IMR-90 (cell line): ENCODE data around the gene PPP1R17. TPM values are rescaled to one million over a fixed set of nuclear protein-coding genes. Genes with fewer than 3 reads are reported as not detected.

ENCODE experiments used
- ATAC-seq: fragments of 200-7000 bp; cut with Tn5 transposase; 2 replicates; pipeline ENCODE4 v1.9.1; 2020; ENCODE audit warnings: low read depth, mild to moderate bottlenecking, moderate library complexity
- BruUV-seq: library from RNA; stranded (reverse); fragments of 400-500 nt; replicated peaks from 2 replicates; lab custom pipeline; 2021; lab: Mats Ljungman, UMichigan
- CTCF ChIA-PET: fragments of 300-600 bp; formaldehyde crosslinking; extraction: SDS; loops from one replicate; lab custom pipeline; 2021; ENCODE audit warnings: antibody characterized with exemption; lab: Yijun Ruan, JAX
- POLR2A ChIA-PET: fragments of 300-600 bp; sonication (Branson Sonifier 250); formaldehyde crosslinking; loops from one replicate; lab custom pipeline; 2022; ENCODE audit warnings: antibody characterized with exemption; ENCODE audit not compliant: unreplicated experiment; lab: Charles Lee
- DNase-seq: peaks from one replicate; pipeline ENCODE4 v3.0.0; 2013
- H2AFZ ChIP-seq: replicated peaks from 2 replicates; pipeline ENCODE3; 2013; ENCODE audit warnings: low read length, mild to moderate bottlenecking; ENCODE audit not compliant: poor library complexity
- H2AK5ac ChIP-seq: 2 replicates; pipeline ENCODE4 v1.6.1; 2013; ENCODE audit warnings: low read depth, low read length, inconsistent platforms
- H2AK9ac ChIP-seq: replicated peaks from 2 replicates; pipeline ENCODE3; 2013; ENCODE audit warnings: mild to moderate bottlenecking, low read depth, low read length, moderate library complexity; ENCODE audit not compliant: poor library complexity
- H2BK120ac ChIP-seq: 2 replicates; pipeline ENCODE4 v1.6.1; 2013; ENCODE audit warnings: low read depth, low read length, inconsistent platforms
- H2BK15ac ChIP-seq: 3 replicates; pipeline ENCODE4 v1.6.1; 2013; ENCODE audit warnings: low read depth, low read length, inconsistent platforms
- H2BK20ac ChIP-seq: 2 replicates; pipeline ENCODE4 v1.6.1; 2013; ENCODE audit warnings: low read depth, mild to moderate bottlenecking, inconsistent platforms, low read length, moderate library complexity
- H2BK5ac ChIP-seq: 2 replicates; pipeline ENCODE4 v1.6.1; 2013; ENCODE audit warnings: mild to moderate bottlenecking, low read depth, low read length, inconsistent platforms; ENCODE audit not compliant: poor library complexity, severe bottlenecking
- H3K14ac ChIP-seq: replicated peaks from 2 replicates; pipeline ENCODE4 v1.6.1; 2013; ENCODE audit warnings: low read depth, low read length, inconsistent platforms
- H3K18ac ChIP-seq: 2 replicates; pipeline ENCODE4 v1.6.1; 2013; ENCODE audit warnings: low read depth, low read length, control low read depth
- H3K23ac ChIP-seq: 2 replicates; pipeline ENCODE4 v1.6.1; 2013; ENCODE audit warnings: low read depth, low read length, inconsistent platforms
- H3K27ac ChIP-seq: 2 replicates; pipeline ENCODE4 v1.5.1; 2013; ENCODE audit warnings: mild to moderate bottlenecking, control low read depth, low read length; ENCODE audit not compliant: insufficient read depth
- H3K27me3 ChIP-seq: 2 replicates; pipeline ENCODE4 v1.6.1; 2013; ENCODE audit warnings: low read length; ENCODE audit not compliant: control insufficient read depth, insufficient read depth
- H3K36me3 ChIP-seq: 2 replicates; pipeline ENCODE4 v1.6.1; 2013; ENCODE audit warnings: low read length, mixed read lengths; ENCODE audit not compliant: control insufficient read depth, insufficient read depth
- H3K4ac ChIP-seq: 2 replicates; pipeline ENCODE4 v1.6.1; 2013; ENCODE audit warnings: low read depth, low read length, inconsistent platforms
- H3K4me1 ChIP-seq: 2 replicates; pipeline ENCODE4 v1.6.1; 2013; ENCODE audit warnings: low read length, mixed read lengths; ENCODE audit not compliant: control insufficient read depth, insufficient read depth
- H3K4me2 ChIP-seq: 2 replicates; pipeline ENCODE4 v1.6.1; 2013; ENCODE audit warnings: low read depth, mild to moderate bottlenecking, control low read depth, low read length, moderate library complexity
- H3K4me3 ChIP-seq: 2 replicates; pipeline ENCODE4 v1.5.1; 2013; ENCODE audit warnings: low read depth, mild to moderate bottlenecking, control low read depth, low read length, moderate library complexity; ENCODE audit not compliant: insufficient read depth
- H3K56ac ChIP-seq: 2 replicates; pipeline ENCODE4 v1.6.1; 2013; ENCODE audit warnings: low read length, inconsistent platforms; ENCODE audit not compliant: insufficient read depth; ENCODE audit errors: extremely low read depth
- H3K79me1 ChIP-seq, 2 experiments: 2 replicates each; pipeline ENCODE4 v1.6.1; 2013; ENCODE audit warnings: low read length in 2 of 2, inconsistent platforms in 1 of 2, low read depth in 1 of 2
- H3K9ac ChIP-seq: 2 replicates; pipeline ENCODE4 v1.6.1; 2013; ENCODE audit warnings: low read depth, low read length, control low read depth
- H3K9me1 ChIP-seq: 2 replicates; pipeline ENCODE4 v1.6.1; 2013; ENCODE audit warnings: low read length, inconsistent platforms; ENCODE audit not compliant: insufficient read depth
- H3K9me3 ChIP-seq: 2 replicates; pipeline ENCODE4 v1.6.1; 2013; ENCODE audit warnings: low read length; ENCODE audit not compliant: control insufficient read depth, insufficient read depth
- H4K20me1 ChIP-seq: 2 replicates; pipeline ENCODE4 v1.6.1; 2013; ENCODE audit warnings: low read length, inconsistent platforms; ENCODE audit not compliant: insufficient read depth
- H4K5ac ChIP-seq: 2 replicates; pipeline ENCODE4 v1.6.1; 2013; ENCODE audit warnings: mild to moderate bottlenecking, low read depth, low read length, control low read depth
- H4K8ac ChIP-seq, 2 experiments: 2 replicates each; pipeline ENCODE4 v1.6.1; 2013; ENCODE audit warnings: low read depth in 2 of 2, low read length in 2 of 2, control low read depth in 1 of 2, inconsistent platforms in 1 of 2
- H4K91ac ChIP-seq: 2 replicates; pipeline ENCODE4 v1.6.1; 2013; ENCODE audit warnings: low read depth, low read length, inconsistent platforms; ENCODE audit not compliant: insufficient read depth
- CEBPB ChIP-seq: IDR thresholded peaks from 2 replicates; pipeline ENCODE4 v1.6.1; 2012; ENCODE audit warnings: low read depth, low read length, improper control_type of control experiment
- CHD1 ChIP-seq: IDR thresholded peaks from 2 replicates; pipeline ENCODE4 v1.6.1; 2012; ENCODE audit warnings: low read depth, low read length, improper control_type of control experiment
- FOS ChIP-seq: fragments of 150-350 bp; IDR thresholded peaks from 2 replicates; pipeline ENCODE4 v1.6.1; 2016; ENCODE audit warnings: low read depth, low read length
- MAFK ChIP-seq: IDR thresholded peaks from 2 replicates; pipeline ENCODE4 v1.6.1; 2012; ENCODE audit warnings: low read depth, low read length, improper control_type of control experiment
- MAZ ChIP-seq: IDR thresholded peaks from 2 replicates; pipeline ENCODE4 v1.6.1; 2012; ENCODE audit warnings: low read depth, mild to moderate bottlenecking, low read length, improper control_type of control experiment, moderate library complexity, borderline replicate concordance
- MXI1 ChIP-seq: IDR thresholded peaks from 2 replicates; pipeline ENCODE4 v1.6.1; 2012; ENCODE audit warnings: low read depth, mild to moderate bottlenecking, low read length, moderate library complexity, borderline replicate concordance
- NFE2L2 ChIP-seq: fragments of 150-350 bp; IDR thresholded peaks from 2 replicates; pipeline ENCODE4 v1.6.1; 2016; ENCODE audit warnings: low read depth, mild to moderate bottlenecking, low read length
- POLR2A ChIP-seq: IDR thresholded peaks from 2 replicates; pipeline ENCODE4 v1.6.1; 2012; ENCODE audit warnings: mild to moderate bottlenecking, low read depth, low read length
- RAD21 ChIP-seq: IDR thresholded peaks from 2 replicates; pipeline ENCODE4 v1.6.1; 2012; ENCODE audit warnings: low read length, improper control_type of control experiment
- RCOR1 ChIP-seq: IDR thresholded peaks from 2 replicates; pipeline ENCODE4 v1.6.1; 2012; ENCODE audit warnings: mild to moderate bottlenecking, low read length, improper control_type of control experiment; ENCODE audit not compliant: insufficient replicate concordance
- RFX5 ChIP-seq: IDR thresholded peaks from 2 replicates; pipeline ENCODE4 v1.8.0; 2012; ENCODE audit warnings: low read depth, mild to moderate bottlenecking, low read length, moderate library complexity
- SMC3 ChIP-seq: fragments of 150-350 bp; IDR thresholded peaks from 2 replicates; pipeline ENCODE4 v1.6.1; 2016; ENCODE audit warnings: low read depth, mild to moderate bottlenecking, antibody characterized with exemption, low read length, moderate library complexity
- WGBS, 2 experiments: methylation state at CpG; one replicate each; pipeline versions ENCODE4 v1.1.5 to v1.1.7; 2013; ENCODE audit warnings: missing lambda C conversion rate in 2 of 2; ENCODE audit not compliant: insufficient read length in 1 of 2; ENCODE audit errors: extremely low coverage in 2 of 2; 5-methylcytosine and 5-hydroxymethylcytosine counted together
- dilution Hi-C: fragments of 300-500 bp; cut with HindIII; formaldehyde crosslinking; loops from one replicate; pipeline ENCODE4 v1.14.3; 2018; ENCODE audit warnings: low sequenced_read_pairs; ENCODE audit not compliant: unreplicated experiment
- in situ Hi-C: fragments of 300-500 bp; cut with MboI; formaldehyde crosslinking; loops from 3 replicates; pipeline ENCODE4 v1.14.3; 2019; ENCODE audit warnings: low sequenced_read_pairs, inconsistent platforms, mixed read lengths
- intact Hi-C: fragments of 100-400 bp; cut with micrococcal nuclease; formaldehyde crosslinking; loops from 2 replicates; pipeline ENCODE4 v1.10.0; 2022
- polyA plus RNA-seq, 3 experiments: library from polyadenylated mRNA; depleted of rRNA; stranded (reverse); fragments of >200 nt; gene quantifications; 2 replicates each; pipeline ENCODE4 v1.2.3, GENCODE V29; 2012; ENCODE audit warnings: low replicate concordance in 1 of 3
- total RNA-seq: library from RNA; depleted of rRNA; stranded (reverse); fragments of >200 nt; gene quantifications from 2 replicates; pipeline ENCODE4 v1.2.3, GENCODE V29; 2012
- TF ChIP-seq, protein P1 (sequence below): conservative IDR thresholded peaks from 2 replicates; pipeline ENCODE4 v1.5.1; 2012; ENCODE audit warnings: mild to moderate bottlenecking, low read depth, low read length, improper control_type of control experiment
- TF ChIP-seq, protein P2 (sequence below): fragments of 150-350 bp; IDR thresholded peaks from 2 replicates; pipeline ENCODE4 v1.6.1; 2016; ENCODE audit warnings: low read depth, mild to moderate bottlenecking, low read length, moderate library complexity, borderline replicate concordance
- TF ChIP-seq, protein P3 (sequence below): fragments of 150-350 bp; IDR thresholded peaks from 2 replicates; pipeline ENCODE4 v1.6.1; 2017; ENCODE audit warnings: mild to moderate bottlenecking, antibody characterized with exemption, low read length, low read depth

PPP1R17 gene
- total and polyA plus RNA-seq, 2 of the 4 experiments (the other 2 are of a cell fraction) = not detected

DNA sequence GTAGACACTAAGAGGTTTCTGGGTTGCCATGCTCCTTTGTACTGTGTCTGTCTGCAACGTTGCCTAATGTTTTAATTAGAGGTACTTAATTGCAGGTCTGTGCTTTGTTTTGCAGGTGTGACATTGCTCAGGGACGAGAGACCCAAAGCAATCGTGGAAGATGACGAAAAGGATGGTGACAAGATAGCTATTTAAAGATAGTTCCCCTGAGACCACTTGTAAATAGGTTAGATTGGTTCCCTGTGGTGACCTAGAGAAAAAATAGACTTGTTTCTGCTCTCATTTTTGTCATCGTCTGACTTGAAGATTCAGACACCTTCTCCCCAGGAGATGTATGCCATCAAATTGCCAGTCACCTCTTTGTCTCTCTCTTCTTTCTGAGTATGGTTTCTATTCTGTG is 20.1 kb downstream of the PPP1R17 start:
- no peak overlapping the region for H3K4me3 ChIP-seq

More for the DNA sequence above, 20.1 kb downstream of the PPP1R17 start:
- no peak overlapping the region for H2AFZ ChIP-seq
- H4K8ac ChIP-seq = no peak overlapping the region
- no peaks in the 10 kb centered on the region for H3K27me3 ChIP-seq
- no peak overlapping the region for H3K18ac ChIP-seq
- H3K36me3 ChIP-seq = no peaks in the 10 kb centered on the region
- H4K20me1 ChIP-seq = no peaks in the 10 kb centered on the region
- 0% methylated on average over 1 of the region's 5 CpGs; no CpG with 5 or more reads in 1 of the 2 experiments for WGBS, 2 experiments
- no peak overlapping the region for H3K9ac ChIP-seq
- H2BK5ac ChIP-seq = no peak overlapping the region
- H4K91ac ChIP-seq = no peak overlapping the region
- no peak for TF ChIP-seq MAFK
- TF ChIP-seq, protein P1, sequence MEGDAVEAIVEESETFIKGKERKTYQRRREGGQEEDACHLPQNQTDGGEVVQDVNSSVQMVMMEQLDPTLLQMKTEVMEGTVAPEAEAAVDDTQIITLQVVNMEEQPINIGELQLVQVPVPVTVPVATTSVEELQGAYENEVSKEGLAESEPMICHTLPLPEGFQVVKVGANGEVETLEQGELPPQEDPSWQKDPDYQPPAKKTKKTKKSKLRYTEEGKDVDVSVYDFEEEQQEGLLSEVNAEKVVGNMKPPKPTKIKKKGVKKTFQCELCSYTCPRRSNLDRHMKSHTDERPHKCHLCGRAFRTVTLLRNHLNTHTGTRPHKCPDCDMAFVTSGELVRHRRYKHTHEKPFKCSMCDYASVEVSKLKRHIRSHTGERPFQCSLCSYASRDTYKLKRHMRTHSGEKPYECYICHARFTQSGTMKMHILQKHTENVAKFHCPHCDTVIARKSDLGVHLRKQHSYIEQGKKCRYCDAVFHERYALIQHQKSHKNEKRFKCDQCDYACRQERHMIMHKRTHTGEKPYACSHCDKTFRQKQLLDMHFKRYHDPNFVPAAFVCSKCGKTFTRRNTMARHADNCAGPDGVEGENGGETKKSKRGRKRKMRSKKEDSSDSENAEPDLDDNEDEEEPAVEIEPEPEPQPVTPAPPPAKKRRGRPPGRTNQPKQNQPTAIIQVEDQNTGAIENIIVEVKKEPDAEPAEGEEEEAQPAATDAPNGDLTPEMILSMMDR = no peak
- TF ChIP-seq NFE2L2 = no peak
- no peak for TF ChIP-seq RCOR1
- TF ChIP-seq POLR2A = no peak
- no peak for TF ChIP-seq FOS
- no peak for TF ChIP-seq SMC3
- TF ChIP-seq, protein P2, sequence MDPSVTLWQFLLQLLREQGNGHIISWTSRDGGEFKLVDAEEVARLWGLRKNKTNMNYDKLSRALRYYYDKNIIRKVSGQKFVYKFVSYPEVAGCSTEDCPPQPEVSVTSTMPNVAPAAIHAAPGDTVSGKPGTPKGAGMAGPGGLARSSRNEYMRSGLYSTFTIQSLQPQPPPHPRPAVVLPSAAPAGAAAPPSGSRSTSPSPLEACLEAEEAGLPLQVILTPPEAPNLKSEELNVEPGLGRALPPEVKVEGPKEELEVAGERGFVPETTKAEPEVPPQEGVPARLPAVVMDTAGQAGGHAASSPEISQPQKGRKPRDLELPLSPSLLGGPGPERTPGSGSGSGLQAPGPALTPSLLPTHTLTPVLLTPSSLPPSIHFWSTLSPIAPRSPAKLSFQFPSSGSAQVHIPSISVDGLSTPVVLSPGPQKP = no peak
- TF ChIP-seq MXI1 = no peak
- no peak for TF ChIP-seq RFX5
- TF ChIP-seq, protein P3, sequence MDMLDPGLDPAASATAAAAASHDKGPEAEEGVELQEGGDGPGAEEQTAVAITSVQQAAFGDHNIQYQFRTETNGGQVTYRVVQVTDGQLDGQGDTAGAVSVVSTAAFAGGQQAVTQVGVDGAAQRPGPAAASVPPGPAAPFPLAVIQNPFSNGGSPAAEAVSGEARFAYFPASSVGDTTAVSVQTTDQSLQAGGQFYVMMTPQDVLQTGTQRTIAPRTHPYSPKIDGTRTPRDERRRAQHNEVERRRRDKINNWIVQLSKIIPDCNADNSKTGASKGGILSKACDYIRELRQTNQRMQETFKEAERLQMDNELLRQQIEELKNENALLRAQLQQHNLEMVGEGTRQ = no peak
- no peak for TF ChIP-seq MAZ
- no peak for TF ChIP-seq CHD1
- no peak for TF ChIP-seq CEBPB
- TF ChIP-seq RAD21 = no peak
- no peak overlapping the region for H2BK15ac ChIP-seq
- no peak overlapping the region for H3K14ac ChIP-seq
- no peaks in the 10 kb centered on the region for H3K79me1 ChIP-seq
- BruUV-seq = no TSS peak
- H3K56ac ChIP-seq = no peak overlapping the region
- no peak overlapping the region for H2AK9ac ChIP-seq
- no peak overlapping the region for H3K4me2 ChIP-seq
- intact Hi-C loops = no loop called here
- dilution Hi-C loops = no loop called here
- H3K27ac ChIP-seq = no peak overlapping the region
- no peak overlapping the region for H2AK5ac ChIP-seq
- H3K4me1 ChIP-seq = no peaks in the 10 kb centered on the region
- no peak for DNase-seq
- H2BK120ac ChIP-seq = no peak overlapping the region
- no peaks in the 10 kb centered on the region for H3K9me1 ChIP-seq
- ChIA-PET POLR2A (no interaction called here), CTCF (no interaction called here)
- H3K23ac ChIP-seq = no peak overlapping the region
- H4K5ac ChIP-seq = no peak overlapping the region
- ATAC-seq = no peak
- no peaks in the 10 kb centered on the region for H3K9me3 ChIP-seq
- no peak overlapping the region for H2BK20ac ChIP-seq
- in situ Hi-C loops = no loop called here
- no peak overlapping the region for H3K4ac ChIP-seq
